GM21737 (cell line): Measurements from ENCODE around the gene FKBP9.

Experiments
- ATAC-seq: cut with Tn5 transposase; IDR thresholded peaks from one replicate; pipeline ENCODE4 v1.9.1; 2021; ENCODE audit warnings: mild to moderate bottlenecking, moderate library complexity; ENCODE audit not compliant: unreplicated experiment

FKBP9 gene

DNA sequence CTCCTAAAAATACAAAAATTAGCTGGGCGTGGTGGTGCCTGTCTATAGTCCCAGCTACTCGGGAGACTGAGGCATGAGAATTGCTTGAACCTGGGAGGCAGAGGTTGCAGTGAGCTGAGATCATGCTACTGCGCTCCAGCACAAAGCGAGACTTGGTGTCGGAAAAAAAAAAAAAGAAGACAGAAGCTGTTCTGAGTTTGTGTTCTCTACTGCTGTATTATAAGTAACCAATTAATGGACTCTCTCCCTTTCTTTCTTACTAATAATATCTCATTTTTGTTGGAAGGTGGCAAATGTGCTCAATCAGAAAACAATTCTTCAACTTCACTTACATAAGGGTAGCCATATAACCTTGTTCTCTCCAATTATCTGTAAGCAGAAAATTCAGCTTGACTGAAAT lies 97.9 kb downstream of the FKBP9 start:
- ATAC-seq: no peak
